Naive thymus-derived CD4-positive, alpha-beta T cell (primary cell): ENCODE measurements around the gene LMO1. TPM values are rescaled to one million over a fixed set of nuclear protein-coding genes. Genes with fewer than 3 reads are reported as not detected.

Source experiments
- ATAC-seq: fragments of 150-1000 bp; cut with Tn5 transposase; 2 replicates; pipeline ENCODE4 v1.10.0; 2021; ENCODE audit warnings: mild to moderate bottlenecking, moderate library complexity
- CTCF ChIA-PET: fragments of 350-600 bp; sonication (Branson Sonifier 250); formaldehyde crosslinking; loops from one replicate; lab custom pipeline; 2021; ENCODE audit warnings: antibody characterized with exemption; lab: Charles Lee
- POLR2A ChIA-PET: fragments of 350-600 bp; sonication (Branson Sonifier 250); formaldehyde crosslinking; loops from one replicate; lab custom pipeline; 2021; ENCODE audit warnings: antibody characterized with exemption, inconsistent platforms; lab: Charles Lee
- DNase-seq, 9 donors: peaks; one replicate each; pipeline versions ENCODE4 v3.0.0 to v3.0.0-alpha.2; 2020 to 2022; ENCODE audit warnings: mixed read lengths in 1 of 9
- H3K27ac ChIP-seq: one replicate; pipeline ENCODE4 v1.7.0; 2013; ENCODE audit warnings: mild to moderate bottlenecking, low read depth, low read length, moderate library complexity
- H3K27me3 ChIP-seq, 2 donors: one replicate each; pipeline ENCODE4 v1.7.0; 2013; ENCODE audit warnings: low read length in 2 of 2, mild to moderate bottlenecking in 2 of 2, moderate library complexity in 2 of 2; ENCODE audit not compliant: control insufficient read depth in 2 of 2, insufficient read depth in 2 of 2
- H3K36me3 ChIP-seq, 3 experiments: 1 replicate in 2 of 3; 2 replicates in 1 of 3; pipeline ENCODE4 v1.7.0; 2013; ENCODE audit warnings: low read length in 3 of 3, mild to moderate bottlenecking in 3 of 3, moderate library complexity in 1 of 3; ENCODE audit not compliant: insufficient read depth in 3 of 3, control insufficient read depth in 2 of 3
- H3K4me1 ChIP-seq, 2 donors: one replicate each; pipeline ENCODE4 v1.7.0; 2013; ENCODE audit warnings: low read length in 2 of 2, mild to moderate bottlenecking in 2 of 2, moderate library complexity in 1 of 2; ENCODE audit not compliant: control insufficient read depth in 2 of 2, insufficient read depth in 2 of 2
- H3K4me3 ChIP-seq: 2 replicates; pipeline ENCODE4 v1.7.0; 2013; ENCODE audit warnings: mild to moderate bottlenecking, low read length
- H3K9me3 ChIP-seq, 3 experiments: 1 replicate in 2 of 3; 2 replicates in 1 of 3; pipeline ENCODE4 v1.7.0; 2013; ENCODE audit warnings: low read length in 3 of 3; ENCODE audit not compliant: control insufficient read depth in 2 of 3
- H3K27ac Mint-ChIP-seq, 9 donors: one replicate each; pipeline ENCODE4 v1.8.0; 2020 to 2022; ENCODE audit warnings: mixed read lengths in 9 of 9, mild to moderate bottlenecking in 8 of 9, moderate library complexity in 5 of 9, inconsistent platforms in 2 of 9
- H3K27me3 Mint-ChIP-seq, 5 donors: one replicate each; pipeline ENCODE4 v1.8.0; 2021 to 2022; ENCODE audit warnings: mixed read lengths in 5 of 5, mild to moderate bottlenecking in 1 of 5
- H3K36me3 Mint-ChIP-seq, 5 donors: one replicate each; pipeline ENCODE4 v1.8.0; 2020 to 2022; ENCODE audit warnings: mixed read lengths in 5 of 5, mild to moderate bottlenecking in 3 of 5, inconsistent platforms in 1 of 5
- H3K4me1 Mint-ChIP-seq, 7 donors: one replicate each; pipeline ENCODE4 v1.8.0; 2020 to 2022; ENCODE audit warnings: mixed read lengths in 7 of 7, mild to moderate bottlenecking in 3 of 7, inconsistent platforms in 1 of 7
- H3K4me3 Mint-ChIP-seq, 10 donors: one replicate each; pipeline ENCODE4 v1.8.0; 2020 to 2022; ENCODE audit warnings: mild to moderate bottlenecking in 10 of 10, mixed read lengths in 10 of 10, moderate library complexity in 6 of 10, inconsistent platforms in 2 of 10
- H3K9me3 Mint-ChIP-seq, 11 donors: one replicate each; pipeline ENCODE4 v1.8.0; 2020 to 2022; ENCODE audit warnings: mixed read lengths in 11 of 11, mild to moderate bottlenecking in 4 of 11, inconsistent platforms in 1 of 11, moderate library complexity in 1 of 11
- intact Hi-C, 2 donors: fragments of 100-400 bp; cut with micrococcal nuclease; formaldehyde crosslinking; loops; one replicate each; pipeline ENCODE4 v1.15.1; 2023
- polyA plus RNA-seq, 2 donors: library from polyadenylated mRNA; unstranded; fragments of 300-500 nt; fragmentation: Illumina TruSeq; gene quantifications; one replicate each; pipeline ENCODE4 v1.2.3, GENCODE V29; 2021
- total RNA-seq, 6 experiments: library from RNA in 5 of 6; stranded (reverse) in 5 of 6; gene quantifications; 1 replicate in 5 of 6; 2 replicates in 1 of 6; pipeline ENCODE4 v1.2.3 and lab custom pipeline; 2021 to 2026

LMO1 gene
- total and polyA plus RNA-seq, 7 experiments from 2014 or later, result not detected

- intact Hi-C loops, result no loop called here
- no peak overlapping the region for H3K27ac ChIP-seq
- H3K4me3 Mint-ChIP-seq, result no peak overlapping the region
- peaks cover 0 to 1% (median 0%) of the 10 kb centered on the region in 7 donors for H3K4me1 Mint-ChIP-seq
- ATAC-seq, result no peak
- H3K9me3 Mint-ChIP-seq, result peaks cover 0 to 2% (median 0%) of the 10 kb centered on the region in 11 donors
- no peak overlapping the region for H3K27ac Mint-ChIP-seq
- H3K9me3 ChIP-seq, result no peaks in the 10 kb centered on the region
- no peaks in the 10 kb centered on the region for H3K4me1 ChIP-seq
- ChIA-PET CTCF (no interaction called here), POLR2A (no interaction called here)
- peak in 1 of 9 donors; percentile 2 for DNase-seq
- H3K36me3 Mint-ChIP-seq, result no peaks in the 10 kb centered on the region
- H3K36me3 ChIP-seq, result no peaks in the 10 kb centered on the region
- H3K27me3 Mint-ChIP-seq, result peaks cover 7 to 18% (median 8%) of the 10 kb centered on the region in 5 donors
- no peak overlapping the region for H3K4me3 ChIP-seq
- no peaks in the 10 kb centered on the region for H3K27me3 ChIP-seq
Observed at GRCh38 chr11:8288824-8289491, 25.3 kb upstream of the LMO1 start.

GRCh38 chr11:8288166-8288772 lies 24.6 kb upstream of the LMO1 start:
- ATAC-seq, result no peak
- Mint-ChIP-seq H3K9me3 (peaks cover 0 to 2% (median 0%) of the 10 kb centered on the region in 11 donors), H3K36me3 (no peaks in the 10 kb centered on the region), H3K4me3 (no peak overlapping the region), H3K4me1 (peaks cover 0 to 1% (median 0%) of the 10 kb centered on the region in 7 donors), H3K27ac (peak overlapping the region in 1 of 9 donors; percentile 16), H3K27me3 (peaks cover 7 to 18% (median 8%) of the 10 kb centered on the region in 5 donors)
- intact Hi-C loops, result no loop called here
- H3K9me3 ChIP-seq, result no peaks in the 10 kb centered on the region
- no peak overlapping the region for H3K27ac ChIP-seq
- H3K36me3 ChIP-seq, result no peaks in the 10 kb centered on the region
- H3K4me3 ChIP-seq, result no peak overlapping the region
- CTCF ChIA-PET, result no interaction called here
- no peaks in the 10 kb centered on the region for H3K27me3 ChIP-seq
- no peaks in the 10 kb centered on the region for H3K4me1 ChIP-seq
- POLR2A ChIA-PET, result no interaction called here
- DNase-seq, result peak in 1 of 9 donors; percentile 1

- no peak overlapping the region for H3K4me3 ChIP-seq
- Mint-ChIP-seq H3K27me3 (peaks cover 7 to 18% (median 8%) of the 10 kb centered on the region in 5 donors), H3K4me1 (peaks cover 0 to 1% (median 0%) of the 10 kb centered on the region in 7 donors), H3K4me3 (no peak overlapping the region), H3K36me3 (no peaks in the 10 kb centered on the region), H3K9me3 (peaks cover 0 to 2% (median 0%) of the 10 kb centered on the region in 11 donors), H3K27ac (no peak overlapping the region)
- ATAC-seq (no peak), DNase-seq (peak in 1 of 9 donors; percentile 16)
- no peaks in the 10 kb centered on the region for H3K36me3 ChIP-seq
- intact Hi-C loops, result no loop called here
- H3K9me3 ChIP-seq, result no peaks in the 10 kb centered on the region
- ChIA-PET POLR2A (no interaction called here), CTCF (no interaction called here)
- H3K27ac ChIP-seq, result no peak overlapping the region
- H3K4me1 ChIP-seq, result no peaks in the 10 kb centered on the region
- no peaks in the 10 kb centered on the region for H3K27me3 ChIP-seq
Observed at GRCh38 chr11:8287703-8288102, 24.0 kb upstream of the LMO1 start.

- Mint-ChIP-seq H3K4me1 (peaks cover 0 to 1% (median 0%) of the 10 kb centered on the region in 7 donors), H3K9me3 (peaks cover 0 to 2% (median 0%) of the 10 kb centered on the region in 11 donors), H3K36me3 (no peaks in the 10 kb centered on the region), H3K27ac (no peak overlapping the region), H3K27me3 (peaks cover 7 to 18% (median 8%) of the 10 kb centered on the region in 5 donors), H3K4me3 (no peak overlapping the region)
- Histone ChIP-seq H3K4me1 (no peaks in the 10 kb centered on the region), H3K4me3 (no peak overlapping the region), H3K9me3 (no peaks in the 10 kb centered on the region), H3K27me3 (no peaks in the 10 kb centered on the region), H3K27ac (no peak overlapping the region), H3K36me3 (no peaks in the 10 kb centered on the region)
- peak in 1 of 9 donors; percentile 3 for DNase-seq
- no peak for ATAC-seq
- intact Hi-C loops, result no loop called here
- POLR2A ChIA-PET, result no interaction called here
- CTCF ChIA-PET, result no interaction called here
Observed at GRCh38 chr11:8287297-8287696, 23.6 kb upstream of the LMO1 start.

- ATAC-seq (no peak), DNase-seq (no peak)
- H3K27me3 ChIP-seq, result no peaks in the 10 kb centered on the region
- intact Hi-C loops, result no loop called here
- H3K9me3 Mint-ChIP-seq, result peaks cover 0 to 2% (median 0%) of the 10 kb centered on the region in 11 donors
- H3K4me1 ChIP-seq, result no peaks in the 10 kb centered on the region
- H3K9me3 ChIP-seq, result no peaks in the 10 kb centered on the region
- peaks cover 0 to 1% (median 0%) of the 10 kb centered on the region in 7 donors for H3K4me1 Mint-ChIP-seq
- no peak overlapping the region for H3K4me3 Mint-ChIP-seq
- ChIA-PET CTCF (no interaction called here), POLR2A (no interaction called here)
- H3K27me3 Mint-ChIP-seq, result peaks cover 7 to 18% (median 8%) of the 10 kb centered on the region in 5 donors
- H3K4me3 ChIP-seq, result no peak overlapping the region
- H3K36me3 ChIP-seq, result no peaks in the 10 kb centered on the region
- H3K27ac ChIP-seq, result no peak overlapping the region
- H3K27ac Mint-ChIP-seq, result no peak overlapping the region
- no peaks in the 10 kb centered on the region for H3K36me3 Mint-ChIP-seq
Observed at GRCh38 chr11:8286886-8287285, 23.2 kb upstream of the LMO1 start.

GRCh38 chr11:8285796-8286195 lies 22.1 kb upstream of the LMO1 start:
- DNase-seq (no peak), ATAC-seq (no peak)
- Histone ChIP-seq H3K27ac (no peak overlapping the region), H3K36me3 (no peaks in the 10 kb centered on the region), H3K27me3 (no peaks in the 10 kb centered on the region), H3K9me3 (no peaks in the 10 kb centered on the region), H3K4me3 (no peak overlapping the region), H3K4me1 (no peaks in the 10 kb centered on the region)
- Mint-ChIP-seq H3K4me3 (no peak overlapping the region), H3K4me1 (peaks cover 0 to 1% (median 0%) of the 10 kb centered on the region in 7 donors), H3K36me3 (no peaks in the 10 kb centered on the region), H3K27me3 (peaks cover 7 to 19% (median 8%) of the 10 kb centered on the region in 5 donors), H3K27ac (no peak overlapping the region), H3K9me3 (peaks cover 0 to 2% (median 0%) of the 10 kb centered on the region in 11 donors)
- intact Hi-C loops, result no loop called here
- ChIA-PET POLR2A (no interaction called here), CTCF (no interaction called here)
